ENCODE data around the gene FADS1. TPM values are rescaled to one million over a fixed set of nuclear protein-coding genes. Genes with fewer than 3 reads are reported as not detected.

The FADS1 gene
- total RNA-seq, 4 donors from 2014 or later, result 15.8 to 115 (median 29.4) TPM

DNA sequence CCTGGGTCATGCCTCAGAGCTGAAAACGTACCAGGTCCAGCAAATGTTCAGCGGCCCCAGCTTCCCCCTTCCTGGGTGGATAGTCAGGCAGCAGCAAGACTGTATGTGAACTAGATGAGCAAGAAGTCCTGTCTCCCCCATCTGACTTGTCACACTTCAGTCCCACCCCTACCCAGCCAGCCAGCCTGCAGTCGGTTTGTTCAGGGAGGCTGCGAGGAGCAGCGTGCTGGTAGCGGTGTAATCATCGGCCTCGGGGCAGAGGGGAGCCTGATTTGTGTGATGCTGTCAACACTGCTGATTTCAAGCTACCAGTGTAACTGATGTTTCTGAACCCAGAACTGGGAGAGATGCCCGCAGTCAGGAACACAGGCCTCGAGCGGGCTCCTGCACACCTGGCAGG lies 34.0 kb downstream of the FADS1 start:
- TF ChIP-seq, protein P1, sequence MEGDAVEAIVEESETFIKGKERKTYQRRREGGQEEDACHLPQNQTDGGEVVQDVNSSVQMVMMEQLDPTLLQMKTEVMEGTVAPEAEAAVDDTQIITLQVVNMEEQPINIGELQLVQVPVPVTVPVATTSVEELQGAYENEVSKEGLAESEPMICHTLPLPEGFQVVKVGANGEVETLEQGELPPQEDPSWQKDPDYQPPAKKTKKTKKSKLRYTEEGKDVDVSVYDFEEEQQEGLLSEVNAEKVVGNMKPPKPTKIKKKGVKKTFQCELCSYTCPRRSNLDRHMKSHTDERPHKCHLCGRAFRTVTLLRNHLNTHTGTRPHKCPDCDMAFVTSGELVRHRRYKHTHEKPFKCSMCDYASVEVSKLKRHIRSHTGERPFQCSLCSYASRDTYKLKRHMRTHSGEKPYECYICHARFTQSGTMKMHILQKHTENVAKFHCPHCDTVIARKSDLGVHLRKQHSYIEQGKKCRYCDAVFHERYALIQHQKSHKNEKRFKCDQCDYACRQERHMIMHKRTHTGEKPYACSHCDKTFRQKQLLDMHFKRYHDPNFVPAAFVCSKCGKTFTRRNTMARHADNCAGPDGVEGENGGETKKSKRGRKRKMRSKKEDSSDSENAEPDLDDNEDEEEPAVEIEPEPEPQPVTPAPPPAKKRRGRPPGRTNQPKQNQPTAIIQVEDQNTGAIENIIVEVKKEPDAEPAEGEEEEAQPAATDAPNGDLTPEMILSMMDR (IDR thresholded peaks at IDR 0.05; ENCODE audit: low read depth), result no peak

DNA sequence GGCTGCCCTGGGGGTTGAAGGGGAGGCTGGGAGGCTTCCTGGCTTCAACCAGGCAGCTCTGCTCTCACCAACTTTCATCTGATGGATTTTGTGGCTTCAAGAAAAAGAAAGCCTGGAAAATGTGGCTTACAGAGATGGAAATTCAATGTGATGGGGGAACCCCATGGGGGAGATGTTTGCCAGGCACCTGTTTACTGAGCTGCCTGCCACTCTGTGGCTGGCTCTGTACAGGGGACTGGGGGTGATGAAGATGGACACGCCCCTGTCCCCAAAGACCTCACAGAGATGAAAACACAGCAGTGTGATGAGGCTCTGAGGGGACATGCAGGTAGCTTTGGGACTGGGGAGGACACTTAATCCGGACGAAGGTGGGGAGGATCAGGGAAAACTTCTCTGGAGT lies 34.5 kb downstream of the FADS1 start:
- TF ChIP-seq, protein P1 (IDR thresholded peaks at IDR 0.05; ENCODE audit: low read depth), result no peak

DNA sequence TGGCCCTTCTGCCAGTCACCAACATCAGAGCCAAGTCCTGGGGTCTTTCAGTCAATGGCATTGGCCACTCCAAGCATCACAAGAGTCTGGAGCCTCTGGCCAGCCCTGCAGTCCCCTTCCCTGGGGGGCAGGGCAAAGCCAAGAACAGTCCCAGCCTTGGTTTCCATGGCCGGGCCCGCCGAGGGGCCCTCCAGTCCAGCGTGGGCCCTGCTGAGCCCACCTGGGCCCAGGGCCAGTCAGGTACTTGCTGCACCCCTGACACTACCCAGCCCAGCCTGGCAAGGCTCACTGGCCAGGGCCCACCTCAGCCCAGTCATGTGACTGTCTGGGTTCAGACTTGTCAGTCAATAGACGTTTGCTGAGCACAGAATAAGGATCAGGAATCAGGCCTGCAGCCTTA lies 35.2 kb downstream of the FADS1 start:
- TF ChIP-seq, protein P1 (IDR thresholded peaks at IDR 0.05; ENCODE audit: low read depth), result no peak

DNA sequence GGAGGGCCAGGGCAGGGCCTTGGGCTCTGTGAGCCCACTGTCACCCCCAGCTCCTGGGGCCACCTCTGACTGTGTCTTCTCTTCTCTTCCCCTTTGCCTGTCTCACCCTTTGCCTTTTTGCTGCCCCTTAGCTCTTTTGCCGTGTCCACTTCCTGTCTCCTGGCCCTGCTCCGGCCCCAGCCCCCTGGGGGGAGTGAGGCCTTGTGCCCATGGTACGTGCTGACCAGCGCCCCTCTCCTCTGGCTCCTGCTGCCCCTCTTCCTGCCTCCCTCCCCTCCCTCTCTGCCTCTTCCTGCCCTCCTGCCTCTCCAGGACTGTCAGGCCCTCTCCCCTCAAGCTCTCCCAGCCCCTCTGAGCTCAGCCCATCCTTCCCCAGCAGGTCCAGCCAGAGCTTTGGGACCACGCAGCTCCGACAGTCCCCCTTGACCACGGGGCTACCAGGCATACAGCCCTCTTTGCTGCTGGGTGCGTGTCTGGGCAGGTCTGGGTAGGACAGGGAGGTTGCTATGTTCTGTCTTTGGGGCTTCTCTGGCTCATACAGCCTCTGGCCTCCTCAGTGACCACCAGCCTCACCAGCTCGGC lies 36.1 kb downstream of the FADS1 start:
- TF ChIP-seq, protein P1 (IDR thresholded peaks at IDR 0.05; ENCODE audit: low read depth), result no peak

DNA sequence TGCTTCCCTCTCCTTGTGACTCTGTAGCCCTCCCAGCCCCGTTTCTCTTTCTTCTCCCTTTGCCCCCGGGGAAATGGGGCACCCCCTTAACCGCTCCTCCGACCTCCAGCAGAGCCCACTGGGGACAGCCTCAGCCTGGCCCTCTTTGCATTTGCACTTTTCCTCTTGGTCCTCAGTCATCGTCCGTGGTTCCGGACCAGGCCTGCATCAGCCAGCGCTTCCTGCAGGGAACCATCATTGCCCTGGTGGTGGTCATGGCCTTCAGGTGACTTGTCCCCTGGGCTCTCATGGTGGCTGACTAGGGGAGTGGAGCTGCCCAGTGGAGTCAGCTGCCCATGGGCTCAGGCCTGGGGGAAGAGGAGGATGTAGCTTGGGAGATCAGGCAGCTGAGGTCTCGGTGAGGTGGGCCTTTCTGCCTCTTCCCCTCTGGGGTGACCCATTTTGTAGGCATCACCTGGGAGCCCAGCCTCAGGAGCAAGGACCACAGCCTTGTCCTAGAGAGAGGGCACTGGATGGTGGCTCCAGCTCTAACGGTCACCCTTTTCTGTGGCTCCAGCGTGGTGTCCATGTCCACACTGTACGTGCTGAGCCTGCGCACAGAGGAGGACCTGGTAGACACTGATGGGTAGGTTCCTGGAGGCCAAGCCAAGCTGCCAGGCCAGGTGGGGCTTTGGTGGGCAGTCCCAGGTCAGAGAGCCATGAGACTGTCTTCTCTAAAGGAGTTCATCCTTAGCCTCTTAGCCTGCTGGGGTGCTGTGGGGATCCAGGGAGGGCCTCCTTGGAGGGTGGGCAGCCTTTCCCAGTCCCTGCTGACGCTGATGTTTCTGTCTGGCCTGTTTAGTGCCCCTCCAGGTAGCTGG lies 36.9 kb downstream of the FADS1 start:
- TF ChIP-seq, protein P1 (IDR thresholded peaks at IDR 0.05; ENCODE audit: low read depth), result no peak

DNA sequence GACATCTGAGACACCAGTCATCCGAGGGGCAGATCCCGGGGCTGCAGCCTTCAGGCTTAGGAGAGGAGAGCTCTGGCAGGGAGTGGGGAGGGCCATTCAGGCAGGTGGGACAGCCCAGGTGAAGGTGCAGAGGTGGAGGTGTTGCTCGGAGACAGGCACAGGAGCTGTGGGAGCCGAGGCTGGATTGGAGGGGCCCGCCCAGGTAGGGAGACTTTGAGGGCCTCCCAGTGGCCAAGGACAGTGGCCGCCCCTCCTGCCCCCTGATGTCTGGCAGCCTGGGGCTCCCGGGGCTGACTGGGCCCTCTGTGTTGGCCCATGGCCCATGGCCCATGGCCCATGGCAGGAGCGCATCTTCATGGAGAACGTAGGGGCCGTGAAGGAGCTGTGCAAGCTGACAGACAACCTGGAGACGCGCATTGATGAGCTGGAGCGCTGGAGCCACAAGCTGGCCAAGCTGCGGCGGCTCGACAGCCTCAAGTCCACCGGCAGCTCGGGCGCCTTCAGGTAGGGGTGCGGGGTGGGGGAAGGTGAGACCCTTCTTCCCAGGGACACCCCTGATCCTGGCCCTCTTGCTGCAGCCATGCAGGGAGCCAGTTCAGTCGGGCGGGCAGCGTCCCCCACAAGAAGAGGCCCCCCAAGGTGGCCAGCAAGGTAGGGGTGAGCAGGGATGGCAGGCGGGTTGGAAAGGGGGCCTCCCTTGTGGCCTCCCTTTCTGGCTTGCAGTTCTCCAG lies 37.7 kb downstream of the FADS1 start:
- TF ChIP-seq, protein P1 (IDR thresholded peaks at IDR 0.05; ENCODE audit: low read depth), result no peak

DNA sequence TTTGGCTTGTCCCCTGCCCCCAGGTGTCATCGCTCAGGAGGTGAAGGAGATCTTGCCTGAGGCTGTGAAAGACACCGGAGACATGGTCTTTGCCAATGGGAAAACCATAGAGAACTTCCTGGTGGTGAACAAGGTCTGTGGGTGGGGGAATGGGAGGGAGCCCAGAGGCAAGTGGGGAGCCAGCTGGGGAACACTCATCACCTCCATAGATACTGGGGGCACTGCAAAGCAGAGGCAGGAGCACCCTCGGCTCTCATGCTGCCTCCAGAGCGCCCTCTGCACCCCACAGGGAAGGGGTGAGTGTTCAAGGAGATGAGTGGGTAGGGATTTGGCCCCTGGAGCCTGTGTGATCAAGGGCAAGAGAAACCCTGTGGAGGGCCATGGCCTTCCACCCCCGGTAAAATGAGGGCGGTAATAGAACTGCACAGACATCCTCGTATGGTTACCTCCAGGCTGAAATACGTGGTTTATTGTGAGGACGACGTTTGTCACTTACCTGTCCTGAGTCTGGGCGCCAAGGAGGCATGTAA lies 38.4 kb downstream of the FADS1 start:
- TF ChIP-seq, protein P1 (IDR thresholded peaks at IDR 0.05; ENCODE audit: low read depth), result no peak

Data from subcutaneous adipose tissue (tissue), 4 donors.